ENCODE measurements around the gene ENTPD8.

DNA sequence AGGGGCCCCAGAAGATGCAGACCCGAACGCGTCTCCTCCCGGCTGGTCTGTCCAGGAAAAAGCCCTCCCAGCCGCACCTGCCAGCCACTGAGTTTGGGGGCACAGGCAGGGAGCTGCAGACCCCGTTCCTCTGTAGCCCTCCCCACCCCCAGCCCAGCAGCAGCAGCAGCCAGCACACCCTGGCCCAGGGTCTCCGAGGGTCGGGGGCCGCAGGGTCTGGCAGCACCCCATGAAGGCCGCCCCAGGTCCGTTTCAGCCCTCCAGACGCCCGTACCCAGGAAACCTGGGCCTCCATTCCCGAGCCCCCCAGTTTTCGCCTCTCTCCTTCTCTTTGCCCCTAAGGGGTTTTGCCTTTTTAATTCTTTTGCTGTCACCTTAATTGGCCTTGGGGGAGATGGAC, 37.9 kb downstream of the ENTPD8 start:
- TF ChIP-seq, protein P1, sequence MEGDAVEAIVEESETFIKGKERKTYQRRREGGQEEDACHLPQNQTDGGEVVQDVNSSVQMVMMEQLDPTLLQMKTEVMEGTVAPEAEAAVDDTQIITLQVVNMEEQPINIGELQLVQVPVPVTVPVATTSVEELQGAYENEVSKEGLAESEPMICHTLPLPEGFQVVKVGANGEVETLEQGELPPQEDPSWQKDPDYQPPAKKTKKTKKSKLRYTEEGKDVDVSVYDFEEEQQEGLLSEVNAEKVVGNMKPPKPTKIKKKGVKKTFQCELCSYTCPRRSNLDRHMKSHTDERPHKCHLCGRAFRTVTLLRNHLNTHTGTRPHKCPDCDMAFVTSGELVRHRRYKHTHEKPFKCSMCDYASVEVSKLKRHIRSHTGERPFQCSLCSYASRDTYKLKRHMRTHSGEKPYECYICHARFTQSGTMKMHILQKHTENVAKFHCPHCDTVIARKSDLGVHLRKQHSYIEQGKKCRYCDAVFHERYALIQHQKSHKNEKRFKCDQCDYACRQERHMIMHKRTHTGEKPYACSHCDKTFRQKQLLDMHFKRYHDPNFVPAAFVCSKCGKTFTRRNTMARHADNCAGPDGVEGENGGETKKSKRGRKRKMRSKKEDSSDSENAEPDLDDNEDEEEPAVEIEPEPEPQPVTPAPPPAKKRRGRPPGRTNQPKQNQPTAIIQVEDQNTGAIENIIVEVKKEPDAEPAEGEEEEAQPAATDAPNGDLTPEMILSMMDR (IDR thresholded peaks at IDR 0.05; ENCODE audit: low read depth, low read length), result no peak
- no peak for TF ChIP-seq EZH2phosphoT487 (IDR thresholded peaks at IDR 0.05; ENCODE audit: low read depth)
